HepG2 (cell line): ENCODE data around the gene ENDOU. TPM values are rescaled to one million over a fixed set of nuclear protein-coding genes. Genes with fewer than 3 reads are reported as not detected.

Source experiments
- ATAC-seq: fragments of 200-7000 bp; cut with Tn5 transposase; 3 replicates; pipeline ENCODE4 v1.9.1; 2020; ENCODE audit warnings: mild to moderate bottlenecking, moderate library complexity
- BruUV-seq: library from RNA; stranded (reverse); fragments of 400-500 nt; replicated peaks from 2 replicates; lab custom pipeline; 2021; lab: Mats Ljungman, UMichigan
- CTCF ChIA-PET: fragments of 300-600 bp; formaldehyde crosslinking; extraction: SDS; loops from one replicate; lab custom pipeline; 2021; ENCODE audit warnings: low total read pairs, inconsistent platforms, low intra/inter-chr PET ratio; lab: Yijun Ruan, JAX
- POLR2A ChIA-PET: fragments of 350-600 bp; sonication (Branson Sonifier 250); formaldehyde crosslinking; loops from one replicate; lab custom pipeline; 2020; ENCODE audit warnings: antibody characterized with exemption, inconsistent platforms; lab: Yijun Ruan, JAX
- DNase-seq: peaks from one replicate; pipeline ENCODE4 v3.0.0-alpha.2; 2015; ENCODE audit warnings: low spot score
- FAIRE-seq: peaks from 3 replicates; lab custom pipeline; 2011; peaks lifted over from hg19 to GRCh38; lab: Jason Lieb, UNC
- H2AFZ ChIP-seq: one replicate; pipeline ENCODE4 v1.6.1; 2011; ENCODE audit warnings: low read length, inconsistent platforms
- H3K27ac ChIP-seq: fragments of 300-600 bp; 3 replicates; pipeline ENCODE4 v1.8.0; 2011; ENCODE audit warnings: mixed run types, mild to moderate bottlenecking, mixed read lengths, low read length, inconsistent platforms; ENCODE audit not compliant: insufficient read depth; ENCODE audit errors: extremely low read length
- H3K27me3 ChIP-seq, 2 experiments: fragments of 200-600 bp in 1 of 2; 2 replicates in 1 of 2; 3 replicates in 1 of 2; pipeline versions ENCODE4 v1.6.0 to v1.8.0; 2011; ENCODE audit warnings: low read length in 2 of 2, mild to moderate bottlenecking in 2 of 2, moderate library complexity in 2 of 2, inconsistent platforms in 1 of 2; ENCODE audit not compliant: insufficient read depth in 2 of 2, control insufficient read depth in 1 of 2
- H3K36me3 ChIP-seq, 2 experiments: fragments of 200-600 bp in 1 of 2; replicated peaks in 1 of 2; 2 replicates in 1 of 2; 3 replicates in 1 of 2; pipeline versions ENCODE4 v1.5.1 to v1.8.0; 2011; ENCODE audit warnings: low read length in 2 of 2, inconsistent platforms in 1 of 2; ENCODE audit not compliant: insufficient read depth in 2 of 2, control insufficient read depth in 1 of 2
- H3K4me1 ChIP-seq: 2 replicates; pipeline ENCODE4 v1.5.1; 2012; ENCODE audit warnings: low read length, inconsistent platforms; ENCODE audit not compliant: insufficient read depth
- H3K4me2 ChIP-seq: 2 replicates; pipeline ENCODE4 v1.6.0; 2011; ENCODE audit warnings: low read depth, low read length, inconsistent platforms
- H3K4me3 ChIP-seq, 3 experiments: fragments of 200-600 bp in 1 of 3; sonication (generic), shearing (Covaris generic) in 1 of 3; replicated peaks in 1 of 3; 2 replicates each; pipeline ENCODE4 v1.5.1; 2011 to 2016; ENCODE audit warnings: low read length in 3 of 3, inconsistent platforms in 2 of 3, low read depth in 2 of 3, mild to moderate bottlenecking in 2 of 3, control low read depth in 1 of 3, mixed read lengths in 1 of 3; ENCODE audit not compliant: insufficient read depth in 1 of 3
- H3K79me2 ChIP-seq: one replicate; pipeline ENCODE4 v1.6.1; 2011; ENCODE audit warnings: low read length, inconsistent platforms; ENCODE audit not compliant: insufficient read depth
- H3K9ac ChIP-seq: 2 replicates; pipeline ENCODE4 v1.6.0; 2011; ENCODE audit warnings: mild to moderate bottlenecking, low read depth, low read length, inconsistent platforms; ENCODE audit not compliant: insufficient read depth
- H3K9me3 ChIP-seq: 2 replicates; pipeline ENCODE4 v1.5.1; 2012; ENCODE audit warnings: mild to moderate bottlenecking, low read length
- H4K20me1 ChIP-seq: 2 replicates; pipeline ENCODE4 v1.6.0; 2011; ENCODE audit warnings: inconsistent platforms, mild to moderate bottlenecking, low read length, moderate library complexity; ENCODE audit not compliant: insufficient read depth
- ATF5 ChIP-seq: sonication (generic); formaldehyde crosslinking; IDR thresholded peaks from 2 replicates; pipeline ENCODE4 v1.4.0; 2020; ENCODE audit warnings: mild to moderate bottlenecking, low read depth, missing genetic modification reagents
- HMGA1 ChIP-seq: sonication (generic); formaldehyde crosslinking; conservative IDR thresholded peaks from 2 replicates; pipeline ENCODE4 v1.4.0; 2020; ENCODE audit warnings: missing genetic modification reagents
- MTF1 ChIP-seq: sonication (generic); formaldehyde crosslinking; IDR thresholded peaks from 2 replicates; pipeline ENCODE4 v1.5.0; 2020; ENCODE audit warnings: missing genetic modification reagents
- RAD51 ChIP-seq: fragments of 450-650 bp; IDR thresholded peaks from 2 replicates; pipeline ENCODE4 v1.6.1; 2016; ENCODE audit warnings: borderline replicate concordance
- RARG ChIP-seq: sonication (generic); formaldehyde crosslinking; IDR thresholded peaks from 2 replicates; pipeline ENCODE4 v1.4.0; 2020; ENCODE audit warnings: low read depth, mild to moderate bottlenecking, missing genetic modification reagents
- TFAP4 ChIP-seq: sonication (generic); IDR thresholded peaks from 2 replicates; pipeline ENCODE4 v1.6.1; 2016; ENCODE audit warnings: low read depth, borderline replicate concordance
- ZBTB46 ChIP-seq: sonication (generic); formaldehyde crosslinking; IDR thresholded peaks from 2 replicates; pipeline ENCODE4 v1.4.0; 2020; ENCODE audit warnings: mild to moderate bottlenecking, missing genetic modification reagents, borderline replicate concordance
- ZNF468 ChIP-seq: sonication (generic); formaldehyde crosslinking; IDR thresholded peaks from 2 replicates; pipeline ENCODE4 v1.8.0; 2022; ENCODE audit warnings: mild to moderate bottlenecking, moderate library complexity, missing genetic modification reagents
- ZNF503 ChIP-seq: sonication (generic); formaldehyde crosslinking; IDR thresholded peaks from 2 replicates; pipeline ENCODE4 v1.4.0; 2020; ENCODE audit warnings: missing genetic modification reagents
- WGBS: methylation state at CpG from one replicate; pipeline ENCODE4 v1.1.6; 2017; ENCODE audit warnings: low lambda C conversion rate; 5-methylcytosine and 5-hydroxymethylcytosine counted together
- in situ Hi-C: cut with HindIII; loops from 2 replicates; pipeline ENCODE4 v1.10.0; 2017; ENCODE audit warnings: low pct_unique_long_range_greater_than_20kb; ENCODE audit not compliant: extremely low pct_ligation_motif_present
- intact Hi-C: fragments of 100-400 bp; cut with micrococcal nuclease; formaldehyde crosslinking; loops from one replicate; pipeline ENCODE4 v1.10.0; 2022; ENCODE audit not compliant: unreplicated experiment
- polyA plus RNA-seq, 8 experiments: library from polyadenylated mRNA; depleted of rRNA in 3 of 8; stranded (reverse) in 7 of 8; unstranded in 1 of 8; fragments of >200 nt; fragmentation: Illumina TruSeq in 4 of 8; extraction: Trizol in 4 of 8; gene quantifications; 2 replicates each; pipeline versions ENCODE4 v1.2.1 to v1.2.3, GENCODE V29; 2011 to 2016; ENCODE audit warnings: low read depth in 4 of 8, missing spikeins in 1 of 8, mixed read lengths in 1 of 8; ENCODE audit not compliant: insufficient read depth in 1 of 8
- total RNA-seq, 5 experiments: library from RNA; depleted of rRNA; stranded (reverse); fragments of >200 nt; fragmentation: Illumina TruSeq; extraction: Trizol; gene quantifications; 2 replicates each; pipeline ENCODE4 v1.2.3, GENCODE V29; 2016; ENCODE audit warnings: low read depth in 1 of 5

Gene ENDOU
- total and polyA plus RNA-seq, 2 of the 13 experiments (the other 11 are each of a cell fraction or from before 2014, with no cell fraction given): not detected

GRCh38 chr12:47709671-47710070 lies 15.6 kb downstream of the ENDOU start:
- intact Hi-C loops: no loop called here

More at GRCh38 chr12:47709671-47710070, 15.6 kb downstream of the ENDOU start:
- 93% methylated on average over 2 of the region's 2 CpGs for WGBS
- H3K36me3 ChIP-seq: no peaks in the 10 kb centered on the region
- no peaks in the 10 kb centered on the region; a peak in 1 of 5 replicates for H3K27me3 ChIP-seq
- H3K4me2 ChIP-seq: no peak overlapping the region
- TF ChIP-seq ZBTB46 (CRISPR knock-in tag) (no peak), RARG (CRISPR knock-in tag) (no peak), ATF5 (CRISPR knock-in tag) (no peak), RAD51 (no peak), ZNF468 (CRISPR knock-in tag) (no peak), ZNF503 (CRISPR knock-in tag) (no peak), TFAP4 (no peak), HMGA1 (CRISPR knock-in tag) (no peak), MTF1 (CRISPR knock-in tag) (no peak)
- FAIRE-seq: no peak
- peaks cover 22% of the 10 kb centered on the region for H3K4me1 ChIP-seq
- in situ Hi-C loops: loop anchor here (5.0 kb wide), 1 partner anchor 68 kb away; no protein-coding TSS in a partner anchor
- CTCF ChIA-PET: no interaction called here
- no peaks in the 10 kb centered on the region for H3K9me3 ChIP-seq
- H3K27ac ChIP-seq: no peak overlapping the region
- H3K79me2 ChIP-seq: peaks cover 14% of the 10 kb centered on the region
- POLR2A ChIA-PET: no interaction called here
- DNase-seq: no peak
- H3K4me3 ChIP-seq: no peak overlapping the region
- no peak for ATAC-seq
- no TSS peak for BruUV-seq
- no peak overlapping the region for H3K9ac ChIP-seq
- no peak overlapping the region for H2AFZ ChIP-seq
- H4K20me1 ChIP-seq: no peaks in the 10 kb centered on the region
